Head of caudate nucleus (tissue), 42 donors: ENCODE data around the gene TMEM141.

Experiments used
- DNase-seq, 42 donors: peaks; one replicate each; pipeline versions ENCODE4 v3.0.0 to v3.0.0-alpha.2; 2020 to 2021; ENCODE audit warnings: mixed read lengths in 7 of 42
- intact Hi-C: fragments of 100-400 bp; cut with DNase I; formaldehyde crosslinking; loops from one replicate; pipeline ENCODE4 v1.15.0; 2022

Gene TMEM141

GRCh38 chr9:136803551-136804508 lies 12.7 kb downstream of the TMEM141 start:
- DNase-seq: no peak
- intact Hi-C loops: no loop called here

GRCh38 chr9:136804509-136805206 lies 13.5 kb downstream of the TMEM141 start:
- DNase-seq: no peak
- intact Hi-C loops: loop anchor here (5.0 kb wide), 1 partner anchor 43 kb away; the partner anchor contains the start of gene PHPT1

GRCh38 chr9:136805207-136805740 lies 14.1 kb downstream of the TMEM141 start:
- DNase-seq: no peak
- intact Hi-C loops: loop anchor here (5.0 kb wide), 1 partner anchor 42 kb away; the partner anchor contains the start of gene PHPT1

- intact Hi-C loops: loop anchor here (5.0 kb wide), 1 partner anchor 41 kb away; the partner anchor contains the start of gene PHPT1
- DNase-seq: no peak
Observed at GRCh38 chr9:136806067-136806466, 14.9 kb downstream of the TMEM141 start.

GRCh38 chr9:136806631-136807201 lies 15.6 kb downstream of the TMEM141 start:
- intact Hi-C loops: loop anchor here (5.0 kb wide), 1 partner anchor 41 kb away; the partner anchor contains the start of gene PHPT1
- DNase-seq: no peak

- intact Hi-C loops: loop anchor here (5.0 kb wide), 1 partner anchor 40 kb away; the partner anchor contains the start of gene PHPT1
- DNase-seq: peak; percentile 16 to 89 (median 76)
Observed at GRCh38 chr9:136807281-136808074, 16.3 kb downstream of the TMEM141 start, which contains the start of gene RABL6. TSS of gene RABL6 (plus strand) at chr9:136807948. CDS start at chr9:136808197, 249 bp downstream.

GRCh38 chr9:136808075-136808805 lies 17.1 kb downstream of the TMEM141 start:
- peak in 34 of 42 donors; percentile 24 to 78 (median 56) for DNase-seq
- intact Hi-C loops: loop anchor here (5.0 kb wide), 1 partner anchor 39 kb away; the partner anchor contains the start of gene PHPT1

- intact Hi-C loops: loop anchor here (5.0 kb wide), 1 partner anchor 39 kb away; the partner anchor contains the start of gene PHPT1
- peak in 1 of 42 donors; percentile 61 for DNase-seq
Observed at GRCh38 chr9:136808806-136809158, 17.6 kb downstream of the TMEM141 start.

GRCh38 chr9:136814725-136815421 lies 23.7 kb downstream of the TMEM141 start:
- intact Hi-C loops: no loop called here
- DNase-seq: peak in 11 of 42 donors; percentile 18 to 57 (median 36)

GRCh38 chr9:136815422-136815782 lies 24.3 kb downstream of the TMEM141 start:
- intact Hi-C loops: no loop called here

GRCh38 chr9:136820971-136821825 lies 30.1 kb downstream of the TMEM141 start:
- intact Hi-C loops: no loop called here
- DNase-seq: peak in 2 of 42 donors; percentile 46 to 56

More at GRCh38 chr9:136815422-136815782, 24.3 kb downstream of the TMEM141 start:
- DNase-seq: peak in 4 of 42 donors; percentile 33 to 58 (median 44)

GRCh38 chr9:136821826-136822544 lies 30.8 kb downstream of the TMEM141 start:
- DNase-seq: no peak
- intact Hi-C loops: no loop called here

- intact Hi-C loops: no loop called here
- peak in 32 of 42 donors; percentile 40 to 89 (median 66) for DNase-seq
Observed at GRCh38 chr9:136823136-136824046, 32.2 kb downstream of the TMEM141 start.
